HEK293 (cell line): Measurements from ENCODE around the gene BAG2.
A peak's percentile ranks its signal among the peaks of the same experiment; 100 is the strongest.

Source experiments
- CTCF ChIA-PET: fragments of 350-600 bp; formaldehyde crosslinking; extraction: SDS; loops from one replicate; lab custom pipeline; 2021; ENCODE audit warnings: antibody characterized with exemption; lab: Yijun Ruan, JAX
- POLR2A ChIA-PET: fragments of 300-600 bp; formaldehyde crosslinking; extraction: SDS; loops from one replicate; lab custom pipeline; 2020; ENCODE audit warnings: antibody characterized with exemption, inconsistent platforms; lab: Yijun Ruan, JAX
- H3K27ac ChIP-seq: fragments of 200-500 bp; sonication (Bioruptor generic); 2 replicates; pipeline ENCODE4 v1.5.1; 2014; ENCODE audit warnings: low read depth, low read length, control low read depth, inconsistent platforms; ENCODE audit errors: extremely low read depth
- H3K36me3 ChIP-seq, 2 experiments: fragments of 200-500 bp in 1 of 2; sonication (Bioruptor generic) in 1 of 2; 1 replicate in 1 of 2; 2 replicates in 1 of 2; pipeline ENCODE4 v1.5.1; 2014 to 2017; ENCODE audit warnings: inconsistent platforms in 2 of 2, low read length in 2 of 2; ENCODE audit not compliant: control insufficient read depth in 2 of 2, insufficient read depth in 1 of 2
- H3K4me1 ChIP-seq: fragments of 200-500 bp; sonication (Bioruptor generic); 2 replicates; pipeline ENCODE4 v1.5.1; 2014; ENCODE audit warnings: mild to moderate bottlenecking, low read length, inconsistent platforms; ENCODE audit not compliant: control insufficient read depth, insufficient read depth
- H3K4me3 ChIP-seq: 2 replicates; pipeline ENCODE4 v1.5.1; 2011; ENCODE audit warnings: low read depth, mild to moderate bottlenecking, control low read depth, low read length, moderate library complexity
- H3K9me3 ChIP-seq: fragments of 200-500 bp; sonication (Bioruptor generic); 2 replicates; pipeline ENCODE4 v1.5.1; 2014; ENCODE audit warnings: low read depth, low read length, inconsistent platforms; ENCODE audit not compliant: control insufficient read depth, insufficient read depth
- FEZF1 ChIP-seq: fragments of 450-650 bp; formaldehyde crosslinking; IDR thresholded peaks from 2 replicates; pipeline ENCODE4 v1.5.1; 2016; ENCODE audit warnings: missing biosample characterization, missing genetic modification characterization
- PATZ1 ChIP-seq: fragments of 450-650 bp; formaldehyde crosslinking; IDR thresholded peaks from 2 replicates; pipeline ENCODE4 v1.5.1; 2016; ENCODE audit warnings: missing biosample characterization, missing genetic modification characterization
- PRDM1 ChIP-seq: fragments of 450-650 bp; formaldehyde crosslinking; IDR thresholded peaks from 2 replicates; pipeline ENCODE4; 2016; ENCODE audit warnings: missing biosample characterization, missing genetic modification characterization
- PRDM4 ChIP-seq: fragments of 450-650 bp; formaldehyde crosslinking; IDR thresholded peaks from 2 replicates; pipeline ENCODE4 v1.5.1; 2017; ENCODE audit warnings: missing biosample characterization, missing genetic modification characterization
- REST ChIP-seq: fragments of 450-650 bp; formaldehyde crosslinking; IDR thresholded peaks from 2 replicates; pipeline ENCODE4 v1.5.1; 2016; ENCODE audit warnings: missing biosample characterization, missing genetic modification characterization
- TRIM28 ChIP-seq: IDR thresholded peaks from 2 replicates; pipeline ENCODE4 v1.6.1; 2011; ENCODE audit warnings: low read length, control low read depth, borderline replicate concordance
- ZBTB7A ChIP-seq: fragments of 450-650 bp; formaldehyde crosslinking; IDR thresholded peaks from 2 replicates; pipeline ENCODE4 v1.5.1; 2016; ENCODE audit warnings: low read depth, missing biosample characterization, missing genetic modification characterization
- ZFP3 ChIP-seq: fragments of 450-650 bp; formaldehyde crosslinking; IDR thresholded peaks from 2 replicates; pipeline ENCODE4 v1.5.1; 2016; ENCODE audit warnings: low read depth, missing biosample characterization, missing genetic modification characterization
- ZNF140 ChIP-seq: fragments of 450-650 bp; formaldehyde crosslinking; IDR thresholded peaks from 2 replicates; pipeline ENCODE4 v1.5.1; 2016; ENCODE audit warnings: missing biosample characterization, missing genetic modification characterization
- ZNF146 ChIP-seq: fragments of 450-650 bp; formaldehyde crosslinking; IDR thresholded peaks from 2 replicates; pipeline ENCODE4 v1.5.1; 2016; ENCODE audit warnings: missing biosample characterization, missing genetic modification characterization
- ZNF266 ChIP-seq: fragments of 450-650 bp; formaldehyde crosslinking; IDR thresholded peaks from 2 replicates; pipeline ENCODE4 v1.5.1; 2016; ENCODE audit warnings: missing biosample characterization, missing genetic modification characterization, low read depth
- ZNF394 ChIP-seq: fragments of 450-650 bp; formaldehyde crosslinking; IDR thresholded peaks from 2 replicates; pipeline ENCODE4 v1.5.1; 2016; ENCODE audit warnings: missing biosample characterization, missing genetic modification characterization, mild to moderate bottlenecking, moderate library complexity, borderline replicate concordance
- ZNF548 ChIP-seq: fragments of 450-650 bp; formaldehyde crosslinking; IDR thresholded peaks from 2 replicates; pipeline ENCODE4 v1.5.1; 2016; ENCODE audit warnings: missing biosample characterization, missing genetic modification characterization
- ZSCAN4 ChIP-seq: fragments of 450-650 bp; formaldehyde crosslinking; IDR thresholded peaks from 2 replicates; pipeline ENCODE4 v1.5.1; 2017; ENCODE audit warnings: missing biosample characterization, missing genetic modification characterization

The BAG2 gene

GRCh38 chr6:57143690-57144089 is 28.4 kb upstream of the BAG2 start:
- TF ChIP-seq ZNF266 (tag by site-specific recombination) (no peak), ZNF146 (tag by site-specific recombination) (peak; percentile 92)
- CTCF ChIA-PET = interaction anchor here (0.7 to 1.2 kb wide), 2 partner anchors 58 to 239 kb away, joined by 3 to 5 read pairs; no protein-coding TSS in a partner anchor
- H3K4me3 ChIP-seq = no peak overlapping the region
- H3K9me3 ChIP-seq = no peaks in the 10 kb centered on the region
- POLR2A ChIA-PET = no interaction called here
- no peaks in the 10 kb centered on the region for H3K4me1 ChIP-seq
- no peak overlapping the region for H3K27ac ChIP-seq
- peaks cover 36 to 50% of the 10 kb centered on the region in 2 experiments for H3K36me3 ChIP-seq

- Histone ChIP-seq H3K36me3 (peaks cover 42 to 61% of the 10 kb centered on the region in 2 experiments), H3K4me1 (no peaks in the 10 kb centered on the region), H3K9me3 (no peaks in the 10 kb centered on the region), H3K27ac (no peak overlapping the region), H3K4me3 (no peak overlapping the region)
- ChIA-PET CTCF (no interaction called here), POLR2A (no interaction called here)
- TF ChIP-seq PRDM1 (no peak), ZNF140 (tag by site-specific recombination) (no peak), TRIM28 (no peak), ZNF394 (tag by site-specific recombination) (no peak), ZBTB7A (tag by site-specific recombination) (no peak), FEZF1 (tag by site-specific recombination) (no peak), ZSCAN4 (tag by site-specific recombination) (no peak), ZNF548 (tag by site-specific recombination) (no peak), PATZ1 (tag by site-specific recombination) (no peak), ZFP3 (tag by site-specific recombination) (no peak), REST (tag by site-specific recombination) (no peak), PRDM4 (no peak)
Observed at GRCh38 chr6:57147401-57147800, 24.7 kb upstream of the BAG2 start.
